ENCODE data around the gene XRN1. TPM values are rescaled to one million over a fixed set of nuclear protein-coding genes. Genes with fewer than 3 reads are reported as not detected.
"Not testable (repeated sequence)": the region's sequence is repeated elsewhere in the genome, so short reads cannot be mapped to it uniquely, and the experiment has no call there.

The XRN1 gene, protein sequence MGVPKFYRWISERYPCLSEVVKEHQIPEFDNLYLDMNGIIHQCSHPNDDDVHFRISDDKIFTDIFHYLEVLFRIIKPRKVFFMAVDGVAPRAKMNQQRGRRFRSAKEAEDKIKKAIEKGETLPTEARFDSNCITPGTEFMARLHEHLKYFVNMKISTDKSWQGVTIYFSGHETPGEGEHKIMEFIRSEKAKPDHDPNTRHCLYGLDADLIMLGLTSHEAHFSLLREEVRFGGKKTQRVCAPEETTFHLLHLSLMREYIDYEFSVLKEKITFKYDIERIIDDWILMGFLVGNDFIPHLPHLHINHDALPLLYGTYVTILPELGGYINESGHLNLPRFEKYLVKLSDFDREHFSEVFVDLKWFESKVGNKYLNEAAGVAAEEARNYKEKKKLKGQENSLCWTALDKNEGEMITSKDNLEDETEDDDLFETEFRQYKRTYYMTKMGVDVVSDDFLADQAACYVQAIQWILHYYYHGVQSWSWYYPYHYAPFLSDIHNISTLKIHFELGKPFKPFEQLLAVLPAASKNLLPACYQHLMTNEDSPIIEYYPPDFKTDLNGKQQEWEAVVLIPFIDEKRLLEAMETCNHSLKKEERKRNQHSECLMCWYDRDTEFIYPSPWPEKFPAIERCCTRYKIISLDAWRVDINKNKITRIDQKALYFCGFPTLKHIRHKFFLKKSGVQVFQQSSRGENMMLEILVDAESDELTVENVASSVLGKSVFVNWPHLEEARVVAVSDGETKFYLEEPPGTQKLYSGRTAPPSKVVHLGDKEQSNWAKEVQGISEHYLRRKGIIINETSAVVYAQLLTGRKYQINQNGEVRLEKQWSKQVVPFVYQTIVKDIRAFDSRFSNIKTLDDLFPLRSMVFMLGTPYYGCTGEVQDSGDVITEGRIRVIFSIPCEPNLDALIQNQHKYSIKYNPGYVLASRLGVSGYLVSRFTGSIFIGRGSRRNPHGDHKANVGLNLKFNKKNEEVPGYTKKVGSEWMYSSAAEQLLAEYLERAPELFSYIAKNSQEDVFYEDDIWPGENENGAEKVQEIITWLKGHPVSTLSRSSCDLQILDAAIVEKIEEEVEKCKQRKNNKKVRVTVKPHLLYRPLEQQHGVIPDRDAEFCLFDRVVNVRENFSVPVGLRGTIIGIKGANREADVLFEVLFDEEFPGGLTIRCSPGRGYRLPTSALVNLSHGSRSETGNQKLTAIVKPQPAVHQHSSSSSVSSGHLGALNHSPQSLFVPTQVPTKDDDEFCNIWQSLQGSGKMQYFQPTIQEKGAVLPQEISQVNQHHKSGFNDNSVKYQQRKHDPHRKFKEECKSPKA (N-terminal part only)
- 24.7 and 33.5 TPM in 2 replicates for total RNA-seq

DNA sequence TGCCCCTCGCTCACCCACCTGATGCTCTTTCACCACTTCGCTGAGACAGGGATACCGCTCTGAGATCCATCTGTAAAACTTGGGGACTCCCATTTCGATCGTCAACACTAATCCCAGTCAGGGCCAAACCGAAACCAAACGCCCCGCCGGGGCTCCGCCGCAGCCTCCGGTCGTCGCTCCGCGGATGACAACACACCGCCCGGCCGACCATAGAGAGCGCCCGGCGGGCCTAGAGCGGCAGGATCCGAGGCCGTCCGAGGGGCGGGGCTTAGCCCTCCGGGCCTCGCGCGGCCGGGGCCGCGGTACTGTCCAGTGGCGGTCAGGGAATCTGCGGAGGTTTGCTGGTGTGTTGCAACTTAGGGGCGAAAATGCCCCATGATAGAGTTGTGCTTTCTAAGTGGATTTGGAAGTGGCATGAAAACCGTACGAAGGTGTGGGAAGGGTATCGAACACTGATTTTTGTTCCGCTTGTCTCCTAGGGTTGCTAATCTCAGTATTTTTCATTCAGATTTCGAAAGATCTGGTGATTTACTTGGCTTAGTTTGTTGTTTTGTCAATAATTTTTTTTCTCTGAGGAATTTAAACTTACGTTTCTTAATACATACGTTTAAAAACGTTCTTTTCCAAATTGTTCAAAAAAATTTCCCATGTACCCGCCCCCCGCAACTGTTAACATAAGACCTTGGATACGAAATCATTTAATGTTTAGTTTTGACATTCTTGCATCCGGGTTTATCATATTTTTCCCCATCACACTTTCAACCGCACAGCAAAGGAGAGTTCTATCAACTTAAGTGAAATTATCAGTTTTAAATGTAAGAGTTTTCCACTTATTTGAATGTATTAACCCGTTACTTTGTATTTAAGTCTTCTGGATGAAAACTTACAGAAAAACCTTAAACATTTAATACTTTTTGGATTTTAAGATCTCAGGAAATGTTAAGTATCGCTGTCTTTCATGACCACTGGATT, at the start of gene XRN1:
XRN1 (minus strand) TSS at position 186 of the 972 bp plus-strand sequence; CDS start at position 93, 93 bp downstream.
- peak; percentile 90 to 96 for DNase-seq (ENCODE audit: low read depth in 2 of 2)

DNA sequence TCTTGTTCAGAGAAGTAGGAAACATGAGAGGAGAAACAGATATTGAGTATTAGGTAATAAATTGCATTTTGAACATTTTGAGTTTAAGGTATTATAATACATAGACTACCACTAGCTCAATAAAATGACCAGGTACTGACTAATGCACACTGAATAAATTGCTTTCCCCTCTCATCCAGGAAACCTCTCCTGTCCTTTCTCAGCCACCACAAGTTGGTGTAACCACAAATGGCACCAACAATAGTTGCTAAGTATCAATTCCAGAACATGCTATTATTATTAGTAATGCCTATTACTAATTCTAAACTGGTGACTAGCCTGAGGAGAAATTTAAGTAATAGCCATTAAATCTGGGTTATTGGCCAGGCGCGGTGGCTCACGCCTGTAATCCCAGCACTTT, 47.3 kb upstream of the XRN1 start:
- no peak for DNase-seq (ENCODE audit: low read depth in 2 of 2)

DNA sequence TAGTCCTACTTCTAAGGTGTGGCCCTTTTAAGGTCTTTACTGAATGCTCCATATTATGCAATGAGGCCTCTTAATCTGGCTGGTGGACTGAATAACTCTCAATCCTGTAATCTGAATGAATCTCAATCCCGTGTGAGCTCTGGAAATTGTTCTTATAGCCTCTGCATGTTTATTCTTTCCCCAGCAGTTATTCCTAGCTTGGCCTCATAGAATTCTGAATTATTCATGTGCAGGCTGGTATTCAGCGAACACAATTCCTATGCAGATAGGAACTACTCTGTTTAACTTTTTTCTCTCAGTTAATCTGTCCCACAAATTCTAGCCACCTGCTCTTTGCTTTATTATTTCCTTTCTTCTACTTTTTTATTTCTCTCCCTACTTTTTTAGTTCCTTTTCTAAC, 44.3 kb upstream of the XRN1 start:
- no peak for DNase-seq (ENCODE audit: low read depth in 2 of 2)

DNA sequence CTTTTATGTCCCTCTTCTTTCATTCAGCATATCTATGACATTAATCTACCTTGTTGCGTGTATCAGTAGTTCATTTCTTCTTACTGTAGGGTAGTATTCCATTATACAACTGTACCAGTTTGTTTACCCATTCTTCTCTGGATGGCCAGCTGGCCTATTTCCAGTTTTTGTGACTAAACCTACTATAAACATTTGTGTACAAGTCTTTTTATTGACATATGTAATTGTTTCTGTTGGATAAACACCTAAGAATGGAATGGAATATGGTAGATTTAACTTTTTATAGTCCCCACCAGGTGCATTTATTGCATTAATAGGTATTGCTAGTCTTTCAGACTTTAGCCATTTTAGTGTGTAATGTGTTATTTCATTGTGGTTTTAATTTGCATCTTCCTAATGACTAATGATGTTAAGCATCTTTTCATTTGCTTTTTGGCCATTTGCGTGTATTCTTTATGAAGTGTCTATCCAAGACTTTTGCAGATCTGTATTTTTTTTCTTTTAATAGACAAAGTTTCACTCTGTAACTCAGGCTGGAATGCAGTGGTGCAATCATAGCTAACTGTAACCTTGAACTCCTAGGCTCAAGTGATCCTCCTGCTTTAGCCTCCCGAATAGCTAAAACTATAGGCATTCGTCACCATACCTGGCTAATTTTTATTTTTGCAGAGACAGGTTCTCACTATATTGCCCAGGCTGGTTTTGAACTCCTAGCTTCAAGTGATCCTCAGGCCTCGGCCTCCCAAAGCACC, 41.9 kb upstream of the XRN1 start:
- DNase-seq (ENCODE audit: low read depth in 2 of 2), result no peak

DNA sequence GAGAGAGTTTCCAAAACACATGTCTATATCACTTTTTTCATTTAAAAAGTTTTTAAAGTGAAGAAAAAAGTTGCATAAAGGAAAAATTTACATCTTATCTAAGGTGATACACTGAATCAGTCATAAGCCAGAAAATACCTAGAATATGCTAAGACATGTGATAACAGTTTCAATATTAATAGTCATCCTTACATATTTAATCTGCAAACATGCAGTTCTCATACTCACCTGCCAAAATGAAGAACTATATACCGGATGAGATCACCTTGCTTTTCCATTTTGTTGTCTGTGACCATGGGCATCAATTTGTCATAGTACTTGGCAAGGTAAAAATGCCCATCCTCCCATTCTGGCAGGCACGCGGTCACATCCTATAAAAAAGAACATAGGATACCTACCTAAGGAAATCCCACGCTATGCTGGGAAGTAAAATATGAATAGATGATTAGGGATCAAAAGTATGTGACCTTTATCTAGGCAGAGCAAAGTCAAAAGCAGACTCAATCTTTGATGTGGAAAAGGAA, 37.1 kb upstream of the XRN1 start:
- no peak for DNase-seq (ENCODE audit: low read depth in 2 of 2)

DNA sequence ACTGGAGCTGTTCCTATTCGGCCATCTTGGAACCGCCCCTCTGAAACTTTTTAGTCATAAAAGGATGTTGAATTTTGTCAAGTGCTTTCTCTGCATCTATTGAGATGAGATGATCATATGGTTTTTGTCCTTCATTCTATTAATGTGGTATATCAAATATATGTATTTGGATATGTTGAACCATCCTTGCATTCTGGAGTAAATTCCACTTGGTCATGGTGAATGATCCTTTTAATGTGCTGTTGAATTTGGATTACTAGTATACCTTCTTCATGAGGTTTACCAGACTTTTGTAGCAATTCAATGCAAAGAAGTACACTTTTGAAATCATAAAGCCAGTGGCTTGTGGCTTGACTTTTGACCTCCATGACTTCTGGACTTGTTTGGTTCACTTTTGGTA, 33.4 kb upstream of the XRN1 start:
- DNase-seq (ENCODE audit: low read depth in 2 of 2), result no peak

DNA sequence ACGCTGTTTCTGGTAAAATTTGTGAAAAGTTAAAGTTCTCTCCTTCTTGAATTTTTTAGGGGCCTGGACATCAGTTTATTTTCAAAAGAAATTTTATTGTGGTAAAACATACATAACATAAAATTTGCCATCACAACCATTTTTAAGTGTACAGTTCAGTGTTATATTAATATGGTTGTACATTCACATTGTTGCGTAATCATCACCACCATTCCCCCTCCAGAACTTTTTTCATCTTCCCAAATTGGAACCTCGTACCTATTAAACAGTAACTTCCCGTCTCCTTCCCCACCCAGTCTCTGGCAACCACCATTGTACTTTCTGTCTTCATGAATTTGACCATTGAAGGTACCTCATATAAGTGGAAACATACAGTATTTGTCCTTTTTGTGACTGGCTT, 23.0 kb upstream of the XRN1 start:
- no peak for DNase-seq (ENCODE audit: low read depth in 2 of 2)

DNA sequence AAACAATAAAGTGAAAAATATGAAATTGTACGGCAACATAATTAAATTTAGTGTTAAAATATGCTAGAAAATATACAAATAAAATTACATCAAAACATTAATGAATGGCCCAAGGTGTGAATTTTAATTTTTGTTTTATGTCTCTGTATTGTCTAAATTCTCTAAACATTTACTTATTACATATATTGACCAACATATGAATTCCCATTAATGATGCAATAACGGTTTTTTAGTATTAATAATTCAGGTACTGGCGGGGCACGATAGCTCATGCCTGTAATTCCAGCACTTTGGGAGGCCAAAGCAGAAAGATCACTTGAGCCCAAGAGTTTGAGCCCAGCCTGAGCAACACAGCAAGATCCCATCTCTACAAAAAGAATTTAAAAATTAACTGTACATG, 20.6 kb upstream of the XRN1 start:
- DNase-seq (ENCODE audit: low read depth in 2 of 2), result no peak

DNA sequence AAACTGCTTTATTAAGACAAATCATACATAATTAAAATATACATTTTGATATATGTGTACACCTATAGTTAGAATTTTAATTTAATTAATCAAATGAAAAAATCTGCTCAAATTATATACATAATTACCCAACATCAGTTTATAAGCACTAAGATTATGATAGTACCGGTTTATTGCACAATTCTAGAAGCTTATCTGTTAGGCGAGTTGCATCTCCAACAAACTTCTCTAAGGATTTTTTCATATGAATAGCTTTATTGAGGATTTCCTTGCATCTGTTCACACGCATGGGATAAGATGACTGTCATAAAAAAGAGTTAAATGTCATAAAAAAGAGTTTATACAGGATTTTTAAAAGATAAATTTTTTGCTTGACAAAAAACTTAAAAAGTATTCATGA, 19.9 kb upstream of the XRN1 start:
- DNase-seq (ENCODE audit: low read depth in 2 of 2), result no peak

DNA sequence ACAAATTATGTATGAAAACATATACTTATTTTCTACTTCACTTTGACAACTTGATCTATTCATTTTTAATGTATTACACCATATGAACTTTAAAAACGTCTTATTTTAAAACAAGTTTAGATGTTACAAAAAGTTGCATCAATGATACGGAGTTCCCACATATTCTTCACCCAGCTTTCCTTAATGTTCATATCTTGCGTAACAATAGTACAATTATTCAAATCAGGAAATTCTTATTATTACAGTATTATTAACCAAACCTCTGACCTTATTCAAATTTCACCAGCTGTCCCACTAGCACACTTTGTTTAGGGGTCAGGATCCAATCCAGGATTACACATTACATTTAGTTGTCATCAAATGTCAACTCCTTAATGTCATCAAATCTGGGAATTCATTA, 12.9 kb upstream of the XRN1 start:
- no peak for DNase-seq (ENCODE audit: low read depth in 2 of 2)

DNA sequence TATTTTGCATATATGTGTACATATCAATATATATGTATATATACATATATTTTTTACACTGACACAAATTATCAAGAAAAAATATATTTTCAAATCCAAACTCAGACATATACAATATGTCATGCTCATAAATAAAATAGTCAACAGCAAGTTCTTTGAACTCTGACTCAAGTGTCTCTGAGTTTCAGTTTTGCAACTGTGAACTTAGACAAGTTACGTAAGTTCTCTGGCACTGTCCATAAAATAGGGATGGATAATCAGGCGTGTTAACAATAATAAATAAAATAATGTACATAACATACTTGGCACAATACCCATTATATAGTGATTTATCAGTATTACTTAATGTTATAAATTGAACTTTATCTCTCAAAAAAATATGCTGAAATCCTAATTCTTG, 12.1 kb upstream of the XRN1 start:
- no peak for DNase-seq (ENCODE audit: low read depth in 2 of 2)

DNA sequence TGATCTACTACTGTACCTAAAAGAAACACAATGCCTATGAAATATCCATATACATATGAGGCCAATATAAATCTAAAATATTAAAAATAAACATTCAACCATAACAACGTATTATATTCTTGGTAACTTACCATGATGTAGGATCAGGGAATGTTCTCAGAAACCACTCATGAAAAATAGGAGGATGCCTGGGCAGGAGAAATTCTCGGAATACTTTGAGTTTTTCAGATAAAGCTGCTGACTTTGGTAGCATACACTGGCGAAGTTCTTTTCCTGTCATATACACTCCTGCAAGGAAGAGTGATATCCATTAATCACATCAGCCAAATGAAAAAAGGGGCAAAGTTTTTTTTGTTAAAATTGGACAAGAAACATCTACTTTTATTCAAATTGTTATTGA, 11.3 kb upstream of the XRN1 start:
- DNase-seq (ENCODE audit: low read depth in 2 of 2), result no peak

DNA sequence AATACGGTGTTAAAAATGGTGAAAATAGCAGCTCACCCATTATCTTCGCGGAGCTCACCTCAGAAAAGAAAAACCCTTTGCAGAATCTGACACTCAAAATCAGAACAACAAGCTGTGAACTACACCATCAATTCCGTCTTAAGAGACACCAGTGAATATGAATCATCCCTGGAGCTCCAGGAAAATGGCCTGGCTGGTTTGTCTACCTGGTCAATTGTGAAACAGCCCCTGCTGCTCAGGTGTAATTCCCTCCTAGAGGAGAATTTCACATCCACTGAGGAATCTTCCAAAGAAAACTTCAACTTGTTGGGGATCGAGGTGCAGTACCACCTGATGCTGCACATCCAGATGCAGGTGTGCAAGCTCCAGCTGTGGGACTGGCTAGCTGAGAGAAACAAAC, 3.0 kb upstream of the XRN1 start:
- DNase-seq (ENCODE audit: low read depth in 2 of 2), result no peak

DNA sequence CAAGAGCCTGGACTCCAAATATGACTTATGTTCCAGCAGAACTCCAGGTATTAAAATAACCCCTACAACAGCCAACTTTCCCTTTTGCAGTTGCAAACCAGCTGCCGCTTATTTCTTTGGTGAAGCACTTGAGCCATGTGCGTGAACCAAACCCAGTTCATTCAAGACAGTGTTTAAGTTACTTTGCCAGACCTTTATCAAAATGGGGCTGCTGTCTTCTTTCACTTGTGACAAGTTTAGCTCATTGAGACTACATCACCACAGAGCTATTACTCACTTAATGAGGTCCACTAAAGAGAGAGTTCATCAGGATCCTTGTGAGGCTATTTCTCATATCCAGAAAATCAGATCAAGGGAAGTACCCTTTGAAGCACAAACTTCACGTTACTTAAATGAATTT, 2.4 kb upstream of the XRN1 start:
- no peak for DNase-seq (ENCODE audit: low read depth in 2 of 2)

DNA sequence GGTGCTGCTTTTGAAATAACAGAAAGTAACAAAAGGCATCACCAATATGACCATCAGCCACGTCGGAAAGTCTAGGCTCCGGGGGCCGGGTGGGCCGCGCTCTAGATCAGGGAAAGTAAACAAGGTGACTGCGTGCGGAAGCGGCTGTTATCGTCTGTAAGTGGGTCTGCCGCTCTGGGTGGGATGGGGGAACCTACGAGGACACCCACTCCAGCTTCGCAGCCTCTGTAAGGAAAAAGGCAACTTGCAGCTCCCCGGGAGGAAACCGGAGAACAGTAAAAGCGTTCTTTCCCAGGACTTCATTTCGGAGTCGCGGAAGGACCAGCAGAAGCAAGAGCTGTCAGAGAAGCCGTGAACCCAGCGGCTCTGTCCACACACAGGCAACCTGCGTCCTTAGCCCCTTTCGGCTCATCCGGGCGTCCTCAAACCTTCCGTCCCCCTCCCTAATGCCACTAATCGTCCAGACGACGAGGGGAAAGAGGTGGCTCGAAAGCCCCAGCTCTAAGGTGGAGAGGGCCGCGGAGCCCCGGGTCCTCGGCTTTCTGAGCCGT, 461 bp downstream of the XRN1 start:
- DNase-seq (ENCODE audit: low read depth in 2 of 2), result peak; percentile 28 to 66

DNA sequence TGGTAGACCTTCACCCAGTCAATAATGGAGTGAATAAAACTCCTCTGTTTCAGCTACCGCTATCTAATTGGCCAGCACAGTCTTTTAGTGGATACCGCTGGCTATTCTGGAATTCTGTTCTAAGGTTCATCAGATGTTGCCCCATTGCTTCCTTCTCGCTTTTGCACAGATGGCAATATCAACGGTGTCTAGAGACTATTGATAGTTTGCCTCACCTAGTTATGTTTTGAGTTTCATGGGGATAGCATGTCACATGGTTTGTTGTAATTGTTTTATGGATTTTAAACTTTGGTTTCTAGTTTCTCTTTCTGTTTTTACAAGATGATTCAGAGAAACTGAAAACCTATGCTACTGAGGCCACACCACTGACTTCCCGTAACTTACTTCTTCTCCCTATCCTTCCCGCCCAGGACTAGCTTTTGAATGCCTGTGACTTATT, 2.0 kb downstream of the XRN1 start:
- DNase-seq (ENCODE audit: low read depth in 2 of 2), result peak in 1 of 2 donors; percentile 18

DNA sequence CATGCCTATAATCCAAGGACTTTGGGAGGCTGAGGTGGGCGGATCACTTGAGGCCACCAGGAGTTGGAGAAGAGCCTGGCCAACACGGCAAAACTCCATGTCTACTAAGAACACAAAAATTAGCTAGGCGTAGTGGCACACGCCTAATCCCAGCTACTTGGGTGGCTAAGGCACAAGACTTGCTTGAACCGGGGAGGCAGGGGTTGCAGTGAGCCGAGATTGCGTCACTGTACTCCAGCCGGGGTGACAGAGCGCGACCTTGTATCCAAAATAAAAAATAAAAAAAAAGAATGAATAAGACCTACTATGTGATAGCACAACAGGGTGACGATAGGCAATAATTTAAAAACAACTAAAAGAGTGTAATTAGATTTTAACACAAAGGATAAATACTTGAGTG, 3.5 kb downstream of the XRN1 start:
- no peak for DNase-seq (ENCODE audit: low read depth in 2 of 2)

DNA sequence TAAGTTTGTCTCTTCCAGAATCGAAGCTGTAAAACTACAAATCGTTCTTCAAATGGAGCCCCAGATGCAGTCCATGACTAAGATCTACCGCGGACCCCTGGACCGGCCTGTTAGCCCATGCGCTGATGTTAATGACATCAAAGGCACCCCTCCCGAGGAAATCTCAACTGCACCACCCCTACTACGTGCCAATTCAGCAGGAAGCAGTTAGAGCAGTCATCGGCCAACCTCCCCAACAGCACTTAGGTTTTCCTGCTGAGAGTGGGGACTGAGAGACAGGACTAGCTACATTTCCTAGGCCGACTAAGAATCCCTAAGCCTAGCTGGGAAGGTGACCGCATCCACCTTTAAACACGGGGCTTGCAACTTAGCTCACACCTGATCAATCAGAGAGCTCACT, 4.8 kb downstream of the XRN1 start:
- DNase-seq (ENCODE audit: low read depth in 2 of 2), result not testable (repeated sequence)

DNA sequence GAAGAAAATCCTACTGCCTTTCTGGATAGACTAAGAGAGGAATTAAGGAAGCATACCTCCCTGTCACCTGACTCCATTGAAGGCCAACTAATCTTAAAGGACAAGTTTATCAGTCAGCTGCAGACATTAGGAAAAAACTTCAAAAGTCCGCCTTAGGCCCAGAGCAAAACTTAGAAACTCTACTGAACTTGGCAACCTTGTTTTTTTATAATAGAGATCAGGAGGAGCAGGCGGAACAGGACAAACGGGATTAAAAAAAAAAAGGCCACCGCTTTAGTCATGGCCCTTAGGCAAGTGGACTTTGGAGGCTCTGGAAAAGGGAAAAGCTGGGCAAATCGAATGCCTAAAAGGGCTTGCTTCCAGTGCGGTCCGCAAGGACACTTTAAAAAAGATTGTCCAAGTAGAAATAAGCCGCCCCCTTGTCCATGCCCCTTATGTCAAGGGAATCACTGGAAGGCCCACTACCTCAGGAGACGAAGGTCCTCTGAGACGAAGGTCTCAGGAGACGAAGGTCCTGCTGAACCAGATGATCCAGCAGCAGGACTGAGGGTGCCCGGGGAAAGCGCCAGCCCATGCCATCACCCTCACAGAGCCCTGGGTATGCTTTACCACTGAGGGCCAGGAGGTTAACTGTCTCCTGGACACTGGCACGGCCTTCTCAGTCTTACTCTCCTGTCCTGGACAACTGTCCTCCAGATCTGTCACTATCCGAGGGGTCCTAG, 8.2 kb downstream of the XRN1 start:
- not testable (repeated sequence) for DNase-seq (ENCODE audit: low read depth in 2 of 2)
